Fibroblast of skin of abdomen (primary cell): ENCODE measurements around the gene SRSF2.
"Not testable (repeated sequence)": the region's sequence is repeated elsewhere in the genome, so short reads cannot be mapped to it uniquely, and the experiment has no call there.

Experiments used
- DNase-seq: peaks from one replicate; pipeline ENCODE4 v3.0.0-alpha.2; 2013

The SRSF2 gene

GRCh38 chr17:76720941-76721340 is 16.2 kb downstream of the SRSF2 start:
- no peak for DNase-seq

DNA sequence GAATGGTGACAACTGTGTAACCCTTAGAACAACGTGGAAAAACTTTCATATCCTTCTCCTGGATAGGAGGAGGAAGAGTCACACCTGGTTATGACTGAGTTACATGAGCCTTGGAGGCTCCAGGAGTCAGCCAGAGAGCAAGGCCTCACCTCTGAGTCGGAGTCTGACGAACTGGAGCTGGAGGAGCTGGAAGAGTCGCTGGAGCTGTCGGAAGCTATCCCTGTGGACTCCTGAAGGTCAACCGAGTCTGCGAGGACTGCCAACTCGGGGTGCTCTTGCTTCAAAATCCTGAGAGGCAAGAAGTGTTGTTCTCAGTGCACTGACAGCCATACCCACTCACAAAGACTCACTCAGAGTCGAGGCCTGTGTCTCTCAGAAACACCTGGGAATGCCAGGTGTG is 16.9 kb downstream of the SRSF2 start:
- no peak for DNase-seq

DNA sequence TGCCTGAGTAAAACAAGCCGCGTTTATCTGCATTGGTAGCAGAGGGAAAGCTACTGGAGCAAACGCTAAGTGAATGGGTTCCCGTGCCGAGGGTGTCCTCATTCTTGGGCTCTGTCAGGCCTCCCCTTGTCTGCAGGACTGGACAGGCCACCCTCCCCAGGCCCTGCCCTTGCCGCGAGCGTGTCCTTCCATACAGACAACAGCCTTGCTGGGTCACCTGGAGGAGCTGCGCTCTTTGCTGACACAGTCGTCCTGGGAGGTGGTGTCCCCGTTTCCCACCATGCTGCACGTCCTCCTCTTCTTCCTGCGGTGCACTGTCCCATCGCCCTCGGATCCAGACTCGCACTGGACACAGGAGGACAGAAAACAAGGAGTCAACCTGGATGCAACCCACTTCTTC is 18.6 kb downstream of the SRSF2 start:
- no peak for DNase-seq

- DNase-seq, result peak; percentile 92
Measured at GRCh38 chr17:76716839-76717215, 20.3 kb downstream of the SRSF2 start.

DNA sequence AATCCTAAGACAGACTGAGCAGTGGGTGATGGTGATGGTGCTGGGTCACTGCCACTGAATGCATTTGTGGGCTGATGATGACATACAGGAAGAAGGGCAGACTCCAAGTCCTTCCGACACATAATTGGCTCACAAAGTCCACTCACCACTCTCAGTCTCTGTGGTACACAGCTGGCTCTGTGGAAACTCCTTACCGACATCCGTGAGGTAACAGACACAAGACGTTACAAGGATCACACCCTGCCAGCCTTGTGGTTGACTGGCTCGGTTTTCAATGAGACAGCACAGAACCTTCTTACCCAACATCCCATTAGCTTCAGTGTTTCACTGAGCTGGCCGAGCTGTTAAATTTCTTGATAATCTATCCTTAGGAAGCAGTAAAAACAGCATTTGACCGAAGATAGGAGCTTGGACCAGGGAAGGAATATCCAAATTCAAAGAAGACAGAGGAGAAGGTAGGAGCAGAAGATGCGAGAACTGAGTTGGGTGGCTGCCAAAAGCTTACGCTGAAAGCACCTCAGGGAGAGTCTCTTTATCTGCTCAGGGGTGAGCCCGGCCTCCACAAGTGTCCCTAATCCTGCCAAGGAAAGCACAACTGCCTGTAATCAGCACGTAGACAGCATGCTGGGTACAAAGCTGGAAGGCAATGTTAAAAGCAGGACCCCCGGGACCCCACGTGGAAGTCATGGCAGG is 20.8 kb downstream of the SRSF2 start:
- DNase-seq, result peak; percentile 97

DNA sequence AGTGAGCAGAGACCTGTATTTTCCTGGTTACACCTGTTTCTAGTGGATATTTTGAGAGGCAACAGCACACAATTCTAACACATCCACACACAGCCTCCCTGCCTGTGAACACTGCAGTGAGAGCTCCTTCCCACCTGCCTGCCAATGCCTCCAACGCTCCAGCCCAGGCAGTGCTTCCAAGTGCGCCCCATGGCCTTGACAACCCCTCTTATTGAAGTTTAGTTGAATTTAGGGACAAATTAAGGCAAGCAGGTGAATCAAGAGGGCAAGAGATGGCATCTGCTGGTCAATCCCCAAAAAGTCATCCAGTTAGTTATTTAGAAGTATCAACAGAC is 21.7 kb downstream of the SRSF2 start:
- no peak for DNase-seq

- peak; percentile 45 for DNase-seq
Measured at GRCh38 chr17:76714822-76715495, 22.2 kb downstream of the SRSF2 start.

DNA sequence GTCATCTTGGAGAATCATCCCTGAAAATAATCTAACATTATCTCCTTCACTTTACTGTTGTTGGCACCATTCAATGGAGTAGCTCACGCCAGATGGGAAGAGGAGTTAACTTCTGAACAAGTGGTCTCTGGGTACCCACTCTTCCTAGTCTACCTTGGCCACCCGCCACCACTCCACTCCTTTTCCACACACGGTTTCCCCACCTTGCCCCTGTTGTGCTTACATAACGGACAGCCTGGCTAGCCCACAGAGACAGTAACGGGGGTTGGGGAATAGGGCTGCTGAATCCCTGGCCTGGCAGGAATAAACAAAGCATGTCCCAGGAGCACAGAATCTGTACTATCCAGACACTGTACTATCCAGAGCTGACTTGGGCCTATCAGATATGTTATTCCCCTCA is 22.8 kb downstream of the SRSF2 start:
- no peak for DNase-seq

- no peak for DNase-seq
Measured at GRCh38 chr17:76713765-76714164, 23.4 kb downstream of the SRSF2 start.

DNA sequence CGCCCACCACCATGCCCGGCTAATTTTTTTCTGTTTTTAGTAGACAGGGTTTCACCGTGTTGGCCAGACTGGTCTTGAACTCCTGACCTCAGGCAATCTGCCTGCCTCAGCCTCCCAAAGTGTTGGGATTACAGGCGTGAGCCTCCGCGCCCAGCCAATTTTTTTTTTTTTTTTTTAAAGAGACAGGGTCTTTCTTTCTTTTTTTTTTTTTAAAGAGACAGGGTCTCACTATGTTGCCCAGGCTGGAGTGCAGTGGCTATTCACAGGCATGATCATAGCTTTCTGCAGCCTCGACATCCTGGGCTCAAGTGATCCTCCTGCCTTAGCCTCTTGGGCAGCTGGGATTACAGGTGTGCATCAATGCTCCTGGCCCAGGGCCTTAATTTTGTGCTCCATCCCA is 24.8 kb downstream of the SRSF2 start:
- DNase-seq, result not testable (repeated sequence)

DNA sequence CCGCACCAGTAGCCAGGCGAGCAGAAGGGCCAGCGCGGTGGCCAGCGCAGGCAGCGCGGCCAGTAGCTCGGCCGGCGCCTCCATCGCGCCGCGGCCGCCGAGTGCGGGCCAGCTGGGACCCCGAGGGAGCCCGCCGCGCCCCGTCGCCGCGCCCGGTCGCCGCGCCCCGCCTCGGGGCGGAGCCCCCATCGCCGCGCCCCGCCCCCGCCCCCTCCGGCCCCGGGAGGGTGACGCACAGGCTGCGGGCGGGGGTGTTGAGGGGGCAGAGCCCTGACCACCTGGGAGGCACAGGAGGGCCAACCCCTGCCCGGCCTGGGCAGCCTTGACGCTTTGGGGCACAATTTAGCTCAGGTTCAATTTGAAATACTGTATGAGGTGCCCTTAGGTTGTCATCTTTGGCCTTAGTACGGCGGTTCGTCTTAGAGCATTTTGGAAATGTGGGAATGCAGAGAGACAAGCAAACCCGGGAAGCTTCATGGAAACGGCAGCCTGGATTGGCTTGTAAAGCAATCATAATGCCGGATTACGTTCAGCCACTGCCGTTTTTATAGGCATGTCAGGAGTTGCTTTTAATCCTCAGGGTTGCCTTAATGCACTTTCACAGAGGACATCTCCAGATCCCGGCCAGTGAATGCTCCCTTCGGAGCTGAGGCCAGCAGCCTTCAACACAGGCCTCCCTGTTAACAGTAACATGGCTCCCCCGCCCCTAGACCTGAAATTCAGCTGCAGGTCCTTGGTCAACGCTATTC is 26.1 kb downstream of the SRSF2 start, which contains the start of gene MXRA7:
MXRA7 (minus strand) TSS at position 103 of the 749 bp plus-strand sequence; CDS start at position 84, 19 bp downstream.
- peak; percentile 72 for DNase-seq

DNA sequence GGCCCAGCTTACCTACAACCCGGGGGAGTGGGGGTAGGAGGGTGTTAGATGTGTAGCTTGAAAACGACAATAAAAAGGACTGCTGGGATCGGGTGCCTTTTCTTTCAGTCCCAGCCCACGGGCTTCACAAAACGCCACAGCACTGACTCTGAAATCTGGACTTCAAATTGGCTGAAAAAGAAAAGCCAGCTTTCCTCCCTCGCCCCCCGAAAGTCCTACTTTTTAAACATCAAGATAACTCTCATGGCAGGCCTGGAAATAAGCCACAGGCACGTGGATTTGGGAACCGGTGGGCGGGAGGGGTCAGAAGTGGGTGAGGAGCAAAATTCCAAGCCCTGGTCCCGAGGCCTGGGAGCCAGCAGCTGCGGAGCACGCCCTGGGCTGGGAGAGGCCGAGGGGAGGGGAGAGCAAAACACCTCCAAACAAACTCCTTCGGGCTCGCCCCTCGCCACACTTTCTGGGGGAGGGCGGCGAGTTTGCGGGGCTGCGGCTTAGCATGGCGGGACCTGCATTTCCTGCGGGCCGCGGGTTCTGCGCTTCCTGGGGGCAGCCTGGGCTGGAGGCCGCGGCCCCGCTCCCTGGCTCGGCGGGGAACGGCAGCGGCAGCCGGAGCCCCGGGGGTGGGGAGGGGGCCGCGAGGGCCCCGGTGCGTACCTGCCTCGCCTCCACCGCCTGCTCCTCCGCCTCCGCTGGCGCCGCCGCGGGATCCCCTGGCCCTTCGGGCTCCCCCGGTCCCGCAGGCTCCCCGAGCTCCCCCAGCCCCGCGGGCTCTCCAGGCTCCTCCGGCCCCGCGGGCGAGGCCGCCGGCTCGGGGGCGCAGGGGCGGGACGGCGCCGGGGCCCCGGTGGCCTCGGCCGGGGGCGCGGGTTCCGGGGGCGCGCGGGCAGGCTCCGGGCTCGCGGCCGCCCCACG is 26.9 kb downstream of the SRSF2 start:
- DNase-seq, result peak; percentile 45

- DNase-seq, result peak; percentile 99
Measured at GRCh38 chr17:76709077-76709950, 27.8 kb downstream of the SRSF2 start.

DNA sequence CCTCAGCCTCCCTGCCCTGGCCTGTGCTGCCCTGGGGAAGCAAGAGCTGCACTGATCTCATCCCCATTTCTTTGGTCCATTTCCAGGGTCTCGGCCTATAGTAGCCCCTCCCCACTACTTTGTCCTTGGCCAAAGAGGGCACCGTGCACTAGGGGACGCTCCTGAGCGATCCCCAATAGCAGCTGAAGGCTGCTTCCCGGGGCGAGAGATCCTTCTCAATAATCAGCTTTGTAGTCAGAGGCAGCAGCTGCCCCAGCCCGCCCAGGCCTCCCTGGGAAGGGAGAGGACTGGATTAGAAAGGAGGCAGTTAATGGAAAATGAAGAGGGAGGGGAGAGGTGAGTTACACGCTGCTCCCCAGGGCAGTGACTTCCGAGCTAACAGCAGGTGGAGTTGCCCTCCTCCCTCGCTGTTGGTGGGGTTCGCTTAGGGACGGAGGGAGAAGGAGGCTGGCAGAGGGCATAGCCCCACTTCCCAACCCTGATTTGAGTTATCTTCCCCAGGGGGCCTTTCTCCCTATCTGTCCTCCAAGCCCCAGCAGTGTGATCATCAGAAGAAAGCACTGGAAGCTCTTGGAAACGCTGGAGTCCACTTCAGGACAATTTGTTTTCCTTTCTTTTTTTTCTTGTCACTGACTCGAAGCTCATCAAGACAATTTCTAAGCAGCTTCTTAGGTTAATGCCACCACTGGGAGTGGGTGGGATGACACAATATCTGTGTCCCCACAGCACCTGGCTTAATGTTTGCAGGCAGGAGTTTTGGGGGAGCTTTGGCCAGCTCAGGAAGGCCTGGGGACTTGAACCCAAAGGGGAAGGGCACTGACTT is 28.9 kb downstream of the SRSF2 start:
- DNase-seq, result no peak

GRCh38 chr17:76706817-76707216 is 30.3 kb downstream of the SRSF2 start:
- no peak for DNase-seq

DNA sequence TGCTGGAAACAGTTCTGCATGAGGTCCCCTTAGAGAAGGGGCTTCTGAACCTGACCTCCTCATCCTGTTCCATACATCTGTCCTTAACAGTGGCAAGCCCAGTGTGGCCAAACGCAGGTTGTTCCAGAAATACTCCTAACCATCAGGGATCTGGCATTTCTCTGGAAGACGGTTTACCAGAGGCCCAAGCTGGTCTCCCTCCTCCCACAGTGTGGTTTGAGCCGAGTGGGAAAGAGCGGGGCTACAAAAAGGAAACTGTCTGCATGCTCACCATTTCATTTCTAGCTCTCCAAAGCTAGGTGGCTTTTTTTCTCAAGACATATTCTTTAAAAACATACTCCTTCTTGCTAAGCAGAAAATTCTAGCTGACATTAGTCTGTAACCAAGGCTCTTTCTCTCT is 32.3 kb downstream of the SRSF2 start:
- no peak for DNase-seq

GRCh38 chr17:76702941-76703637 is 34.0 kb downstream of the SRSF2 start:
- DNase-seq, result no peak

DNA sequence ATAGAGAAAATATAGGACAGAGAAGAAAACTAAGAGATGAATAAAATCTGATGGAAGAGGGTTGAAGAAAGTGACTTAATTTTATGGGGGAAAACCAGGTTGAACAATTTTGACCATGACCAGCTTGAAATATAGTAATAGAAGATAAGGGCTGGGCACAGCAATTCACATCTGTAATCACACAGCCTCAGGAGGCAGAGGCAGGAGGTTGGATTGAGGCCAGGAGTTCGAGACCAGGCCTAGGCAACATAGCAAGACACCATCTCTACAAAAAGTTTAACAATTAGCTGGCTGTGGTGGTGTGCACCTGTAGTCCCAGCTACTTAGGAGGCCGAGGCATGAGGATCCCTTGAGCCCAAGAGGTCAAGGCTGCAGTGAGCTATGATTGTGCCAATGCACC is 35.1 kb downstream of the SRSF2 start:
- DNase-seq, result no peak

DNA sequence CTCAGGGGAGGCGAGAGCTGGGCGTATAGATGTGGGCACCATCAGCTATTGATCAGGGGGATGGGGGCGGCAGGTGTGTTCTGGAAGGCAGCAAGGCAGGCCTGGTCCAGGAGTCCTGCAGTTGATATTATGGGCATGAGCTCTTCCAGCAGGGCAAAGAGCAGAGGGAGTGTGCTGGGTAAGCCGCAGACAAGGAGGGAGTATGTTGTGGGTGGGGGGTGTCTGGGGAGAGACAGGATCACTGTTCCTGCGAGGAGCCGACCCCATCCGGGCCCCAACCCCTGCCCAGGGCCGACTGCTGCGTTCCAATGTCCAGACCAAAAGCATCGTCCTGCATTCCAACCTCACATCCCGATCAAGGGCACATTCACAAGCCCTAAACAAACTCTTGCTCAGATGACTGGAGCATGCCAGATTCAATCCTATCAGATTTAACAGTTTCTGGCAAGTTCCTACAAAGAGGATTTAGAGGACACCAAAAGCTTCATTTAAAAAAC is 35.6 kb downstream of the SRSF2 start:
- no peak for DNase-seq
